HFF-Myc (cell line): ENCODE results near the gene RPTOR.
"Not testable (repeated sequence)": the region's sequence is repeated elsewhere in the genome, so short reads cannot be mapped to it uniquely, and the experiment has no call there.

ENCODE experiments used
- DNase-seq: peaks from one replicate; pipeline ENCODE4 v3.0.0-alpha.2; 2011; ENCODE audit warnings: low read depth; ENCODE audit errors: extremely low read depth
- H3K4me3 ChIP-seq: replicated peaks from 2 replicates; pipeline ENCODE4 v1.5.1; 2011; ENCODE audit warnings: low read depth, mild to moderate bottlenecking, control low read depth, low read length
- CTCF ChIP-seq: IDR thresholded peaks from 2 replicates; pipeline ENCODE4 v1.5.1; 2012; ENCODE audit warnings: mild to moderate bottlenecking, low read depth, low read length, control low read depth; ENCODE audit errors: missing control alignments

RPTOR gene

GRCh38 chr17:80874866-80875445 lies 330.3 kb downstream of the RPTOR start:
- no peak overlapping the region for H3K4me3 ChIP-seq
- no peak for TF ChIP-seq CTCF
- no peak for DNase-seq

- not testable (repeated sequence) for DNase-seq, H3K4me3 ChIP-seq
These were observed 330.9 kb downstream of the RPTOR start for GRCh38 chr17:80875480-80875995.

DNA sequence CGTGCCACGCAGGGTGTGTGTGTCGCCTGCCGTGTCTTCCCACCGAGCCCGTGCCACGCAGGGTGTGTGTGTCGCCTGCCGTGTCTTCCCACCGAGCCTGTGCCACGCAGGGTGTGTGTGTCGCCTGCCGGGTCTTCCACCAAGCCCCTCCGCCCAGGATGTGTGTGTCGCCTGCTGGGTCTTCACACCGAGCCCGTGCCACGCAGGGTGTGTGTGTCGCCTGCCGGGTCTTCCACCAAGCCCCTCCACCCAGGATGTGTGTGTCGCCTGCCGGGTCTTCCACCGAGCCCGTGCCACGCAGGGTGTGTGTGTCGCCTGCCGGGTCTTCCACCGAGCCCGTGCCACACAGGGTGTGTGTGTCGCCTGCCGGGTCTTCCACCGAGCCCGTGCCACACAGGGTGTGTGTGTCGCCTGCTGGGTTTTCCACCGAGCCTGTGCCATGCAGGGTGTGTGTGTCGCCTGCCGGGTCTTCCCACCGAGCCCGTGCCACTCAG lies 331.9 kb downstream of the RPTOR start:
- DNase-seq, H3K4me3 ChIP-seq: not testable (repeated sequence)

DNA sequence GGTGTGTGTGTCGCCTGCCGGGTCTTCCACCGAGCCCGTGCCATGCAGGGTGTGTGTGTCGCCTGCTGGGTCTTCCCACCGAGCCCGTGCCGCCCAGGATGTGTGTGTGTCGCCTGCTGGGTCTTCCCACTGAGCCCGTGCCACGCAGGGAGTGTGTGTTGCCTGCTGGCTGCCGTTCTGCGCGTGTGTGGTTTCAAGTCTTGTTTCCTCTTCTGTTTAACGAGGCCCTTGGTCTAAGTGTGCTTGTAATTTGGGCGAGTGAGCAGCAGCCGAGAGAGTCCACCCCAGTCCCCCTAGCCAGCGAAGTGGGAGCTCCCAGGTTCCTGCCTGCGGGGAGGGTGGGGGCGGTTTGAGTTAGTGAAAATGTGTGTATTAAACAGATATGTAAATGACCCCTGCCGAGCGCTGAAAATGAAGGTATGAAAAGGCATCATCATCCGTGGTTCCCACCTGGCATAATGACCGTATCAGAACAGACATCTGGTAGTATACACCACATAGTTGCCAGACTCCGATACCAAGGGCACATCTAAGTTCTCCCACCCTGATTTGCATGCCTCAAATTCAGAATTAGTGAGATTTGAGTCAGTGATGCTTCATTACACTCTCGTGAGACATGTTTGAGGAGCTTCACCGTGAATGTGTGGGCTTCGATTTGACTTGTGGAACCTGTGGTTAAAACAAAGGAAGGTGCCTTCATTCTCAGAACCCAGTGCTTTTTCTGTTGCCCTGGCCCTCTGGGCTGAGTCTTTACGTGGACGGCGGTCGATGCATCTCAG lies 332.5 kb downstream of the RPTOR start:
- no peak for DNase-seq
- H3K4me3 ChIP-seq: no peak overlapping the region
- no peak for TF ChIP-seq CTCF

DNA sequence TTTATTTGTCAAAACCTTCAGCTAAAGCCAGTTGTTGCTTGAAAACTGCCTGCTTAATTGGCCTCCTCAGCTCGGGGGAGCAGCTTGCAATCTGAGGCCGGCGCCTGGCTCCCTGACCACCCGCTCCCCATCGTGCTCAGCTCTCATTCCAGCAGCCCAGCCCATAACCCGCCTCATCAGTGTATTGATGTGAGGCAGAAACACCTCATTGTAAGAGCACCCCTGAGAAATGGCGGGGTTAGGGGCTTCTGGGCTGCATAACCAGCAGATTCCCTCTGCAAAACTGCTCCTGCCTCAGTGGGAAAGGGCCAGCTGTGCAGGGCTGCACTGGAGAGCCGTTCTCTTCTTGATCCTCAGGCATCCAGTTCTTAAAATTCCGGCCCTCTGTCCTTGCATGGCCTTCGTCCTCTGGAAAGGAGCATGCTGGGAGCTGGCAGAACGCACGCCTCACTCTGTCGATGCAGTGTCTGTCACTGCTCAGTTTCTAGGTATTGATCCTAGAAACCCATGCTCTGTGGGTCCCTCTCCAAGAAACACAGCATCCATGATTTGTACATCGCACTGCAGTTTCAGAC lies 333.2 kb downstream of the RPTOR start:
- no peak for TF ChIP-seq CTCF
- no peak for DNase-seq
- no peak overlapping the region for H3K4me3 ChIP-seq

- no peak overlapping the region for H3K4me3 ChIP-seq
- no peak for TF ChIP-seq CTCF
- DNase-seq: no peak
These were observed 334.5 kb downstream of the RPTOR start for GRCh38 chr17:80878876-80879722.

DNA sequence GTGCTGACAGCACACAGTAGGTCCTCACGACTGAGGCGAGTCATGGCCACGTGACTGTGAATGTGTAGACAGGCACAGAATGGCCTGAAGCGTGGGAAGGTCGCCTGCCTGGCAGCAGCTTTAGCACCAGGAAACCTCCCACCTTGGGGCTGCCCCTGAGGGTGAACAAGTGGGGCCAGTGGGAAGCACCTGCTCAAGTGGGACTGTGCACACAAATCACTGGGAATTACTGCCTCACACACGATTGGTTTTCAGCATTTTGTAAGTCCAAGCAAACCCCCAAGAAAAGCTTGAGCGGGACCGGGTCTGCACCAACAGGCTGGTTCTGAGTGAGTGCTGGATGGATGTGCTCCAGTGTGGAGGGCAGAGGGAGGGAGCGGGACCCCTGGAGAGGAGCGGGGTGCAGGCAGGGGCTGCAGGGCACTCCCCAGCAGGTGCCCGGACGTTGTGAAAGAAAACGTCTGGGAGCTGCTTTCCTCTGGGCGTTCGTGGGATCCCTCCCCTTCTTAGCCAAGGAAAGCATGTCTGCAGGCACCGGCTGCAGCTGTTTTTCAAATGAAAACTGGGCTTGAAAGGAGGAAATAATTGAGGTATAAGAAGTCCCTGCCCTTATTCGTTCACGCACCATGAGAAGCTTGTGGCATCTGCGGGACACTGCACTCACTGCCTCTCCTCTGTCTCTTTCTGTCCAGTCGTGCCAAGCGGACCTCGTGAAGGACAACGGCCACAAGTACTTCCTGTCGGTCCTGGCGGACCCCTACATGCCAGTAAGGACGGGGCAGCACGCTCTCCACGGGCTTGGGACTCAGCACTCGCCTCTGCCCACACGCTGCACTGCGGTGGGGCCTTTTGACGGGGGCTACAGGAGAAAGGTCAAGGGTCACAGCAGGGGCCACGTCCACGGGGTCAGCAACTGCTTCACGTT lies 335.3 kb downstream of the RPTOR start:
- TF ChIP-seq CTCF: no peak
- H3K4me3 ChIP-seq: no peak overlapping the region
- DNase-seq: no peak
